ENCODE data around the gene TGFBR2.

DNA sequence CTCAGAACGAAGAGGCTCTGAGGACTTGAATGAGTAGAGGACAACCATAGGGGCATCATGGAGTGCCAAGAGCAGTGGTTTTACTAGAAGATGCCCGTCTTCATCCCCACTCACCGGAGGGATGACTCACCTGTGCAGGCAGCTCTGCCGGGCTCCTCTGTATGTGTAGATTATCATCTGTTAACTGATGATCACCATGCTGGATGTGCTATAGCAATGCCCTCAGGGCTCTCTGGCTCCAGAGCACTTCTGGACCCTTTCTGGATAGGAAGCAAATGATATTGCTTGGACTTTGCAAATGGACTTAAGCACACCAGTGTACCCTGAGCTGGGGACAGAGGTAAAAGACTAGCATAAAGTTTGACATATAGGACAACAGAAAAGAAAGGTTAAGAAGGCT is 10.2 kb upstream of the TGFBR2 start:
- TF ChIP-seq POLR2AphosphoS5 (IDR thresholded peaks at IDR 0.05; ENCODE audit: low read depth, low read length) (no peak), SIN3A (IDR thresholded peaks at IDR 0.05; ENCODE audit: borderline replicate concordance, insufficient read depth, low read length) (no peak)
- TF ChIP-seq, protein P1, sequence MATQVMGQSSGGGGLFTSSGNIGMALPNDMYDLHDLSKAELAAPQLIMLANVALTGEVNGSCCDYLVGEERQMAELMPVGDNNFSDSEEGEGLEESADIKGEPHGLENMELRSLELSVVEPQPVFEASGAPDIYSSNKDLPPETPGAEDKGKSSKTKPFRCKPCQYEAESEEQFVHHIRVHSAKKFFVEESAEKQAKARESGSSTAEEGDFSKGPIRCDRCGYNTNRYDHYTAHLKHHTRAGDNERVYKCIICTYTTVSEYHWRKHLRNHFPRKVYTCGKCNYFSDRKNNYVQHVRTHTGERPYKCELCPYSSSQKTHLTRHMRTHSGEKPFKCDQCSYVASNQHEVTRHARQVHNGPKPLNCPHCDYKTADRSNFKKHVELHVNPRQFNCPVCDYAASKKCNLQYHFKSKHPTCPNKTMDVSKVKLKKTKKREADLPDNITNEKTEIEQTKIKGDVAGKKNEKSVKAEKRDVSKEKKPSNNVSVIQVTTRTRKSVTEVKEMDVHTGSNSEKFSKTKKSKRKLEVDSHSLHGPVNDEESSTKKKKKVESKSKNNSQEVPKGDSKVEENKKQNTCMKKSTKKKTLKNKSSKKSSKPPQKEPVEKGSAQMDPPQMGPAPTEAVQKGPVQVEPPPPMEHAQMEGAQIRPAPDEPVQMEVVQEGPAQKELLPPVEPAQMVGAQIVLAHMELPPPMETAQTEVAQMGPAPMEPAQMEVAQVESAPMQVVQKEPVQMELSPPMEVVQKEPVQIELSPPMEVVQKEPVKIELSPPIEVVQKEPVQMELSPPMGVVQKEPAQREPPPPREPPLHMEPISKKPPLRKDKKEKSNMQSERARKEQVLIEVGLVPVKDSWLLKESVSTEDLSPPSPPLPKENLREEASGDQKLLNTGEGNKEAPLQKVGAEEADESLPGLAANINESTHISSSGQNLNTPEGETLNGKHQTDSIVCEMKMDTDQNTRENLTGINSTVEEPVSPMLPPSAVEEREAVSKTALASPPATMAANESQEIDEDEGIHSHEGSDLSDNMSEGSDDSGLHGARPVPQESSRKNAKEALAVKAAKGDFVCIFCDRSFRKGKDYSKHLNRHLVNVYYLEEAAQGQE (IDR thresholded peaks at IDR 0.05; ENCODE audit: insufficient read depth in 1 of 2, low read depth in 2 of 2, low read length in 2 of 2) = no peak

All from PFSK-1 (cell line).